Activated CD8-positive, alpha-beta T cell treated with anti-CD3 and anti-CD28 coated beads for 36 hours (primary cell): ENCODE results near the gene TNFRSF25. TPM values are rescaled to one million over a fixed set of nuclear protein-coding genes. Genes with fewer than 3 reads are reported as not detected.
A peak's percentile ranks its signal among the peaks of the same experiment; 100 is the strongest.
"Not testable (repeated sequence)": the region's sequence is repeated elsewhere in the genome, so short reads cannot be mapped to it uniquely, and the experiment has no call there.

Experiments
- ATAC-seq: fragments of 200-7000 bp; cut with Tn5 transposase; one replicate; pipeline ENCODE4 v1.10.0; 2021; ENCODE audit warnings: mild to moderate bottlenecking, moderate library complexity
- CTCF ChIA-PET: fragments of 350-600 bp; sonication (Branson Sonifier 250); formaldehyde crosslinking; loops from one replicate; lab custom pipeline; 2021; ENCODE audit warnings: antibody characterized with exemption; lab: Charles Lee
- POLR2A ChIA-PET: fragments of 350-600 bp; sonication (Branson Sonifier 250); formaldehyde crosslinking; loops from one replicate; lab custom pipeline; 2021; ENCODE audit warnings: antibody characterized with exemption; lab: Charles Lee
- DNase-seq: peaks from one replicate; pipeline ENCODE4 v3.0.0-alpha.2; 2020
- H3K27ac Mint-ChIP-seq: one replicate; pipeline ENCODE4 v1.8.0; 2021; ENCODE audit warnings: mild to moderate bottlenecking, mixed read lengths
- H3K27me3 Mint-ChIP-seq: one replicate; pipeline ENCODE4 v1.8.0; 2021; ENCODE audit warnings: mixed read lengths
- H3K36me3 Mint-ChIP-seq: one replicate; pipeline ENCODE4 v1.8.0; 2021; ENCODE audit warnings: low read depth, mixed read lengths
- H3K4me1 Mint-ChIP-seq: one replicate; pipeline ENCODE4 v1.8.0; 2021; ENCODE audit warnings: low read depth, mixed read lengths
- H3K4me3 Mint-ChIP-seq: one replicate; pipeline ENCODE4 v1.8.0; 2021; ENCODE audit warnings: mild to moderate bottlenecking, moderate library complexity, mixed read lengths
- H3K9me3 Mint-ChIP-seq: one replicate; pipeline ENCODE4 v1.8.0; 2021; ENCODE audit warnings: mixed read lengths
- intact Hi-C: fragments of 100-400 bp; cut with micrococcal nuclease; formaldehyde crosslinking; loops from one replicate; pipeline ENCODE4 v1.10.0; 2022
- total RNA-seq, 2 experiments: library from RNA; stranded (reverse); gene quantifications; one replicate each; pipeline ENCODE4 v1.2.3, GENCODE V29; 2021
- TF ChIP-seq, protein P1 (sequence below): fragments of 200-600 bp; IDR thresholded peaks from one replicate; pipeline ENCODE4 v1.8.0; 2022; ENCODE audit warnings: antibody characterized with exemption, mild to moderate bottlenecking

TNFRSF25 gene
- total RNA-seq, 2 experiments from 2014 or later, result 55.8 to 57.8 TPM

DNA sequence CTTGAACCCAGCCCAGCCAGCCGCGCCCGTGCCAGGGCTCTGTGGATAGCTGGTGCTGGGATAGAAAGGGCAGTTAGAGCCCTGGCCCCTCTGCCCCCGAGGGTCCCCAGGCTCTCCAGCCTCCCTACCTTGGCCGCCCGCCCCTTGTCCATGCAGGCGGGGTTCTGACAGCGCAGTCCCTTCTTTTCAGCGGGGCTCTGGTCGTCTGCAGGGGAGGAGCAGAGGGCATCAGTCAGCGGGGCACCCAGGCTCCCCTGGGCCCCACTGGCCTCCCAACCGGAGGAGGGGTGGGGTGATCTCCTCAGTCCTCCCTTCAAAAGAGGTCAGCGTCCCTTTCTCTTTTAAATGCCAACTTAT is 30.4 kb upstream of the TNFRSF25 start:
- Mint-ChIP-seq H3K27ac (no peak overlapping the region), H3K4me1 (peaks cover 31% of the 10 kb centered on the region), H3K9me3 (no peaks in the 10 kb centered on the region), H3K27me3 (peaks cover 3% of the 10 kb centered on the region), H3K36me3 (no peaks in the 10 kb centered on the region), H3K4me3 (peak overlapping the region; percentile 40)
- no peak for ATAC-seq
- TF ChIP-seq, protein P1, sequence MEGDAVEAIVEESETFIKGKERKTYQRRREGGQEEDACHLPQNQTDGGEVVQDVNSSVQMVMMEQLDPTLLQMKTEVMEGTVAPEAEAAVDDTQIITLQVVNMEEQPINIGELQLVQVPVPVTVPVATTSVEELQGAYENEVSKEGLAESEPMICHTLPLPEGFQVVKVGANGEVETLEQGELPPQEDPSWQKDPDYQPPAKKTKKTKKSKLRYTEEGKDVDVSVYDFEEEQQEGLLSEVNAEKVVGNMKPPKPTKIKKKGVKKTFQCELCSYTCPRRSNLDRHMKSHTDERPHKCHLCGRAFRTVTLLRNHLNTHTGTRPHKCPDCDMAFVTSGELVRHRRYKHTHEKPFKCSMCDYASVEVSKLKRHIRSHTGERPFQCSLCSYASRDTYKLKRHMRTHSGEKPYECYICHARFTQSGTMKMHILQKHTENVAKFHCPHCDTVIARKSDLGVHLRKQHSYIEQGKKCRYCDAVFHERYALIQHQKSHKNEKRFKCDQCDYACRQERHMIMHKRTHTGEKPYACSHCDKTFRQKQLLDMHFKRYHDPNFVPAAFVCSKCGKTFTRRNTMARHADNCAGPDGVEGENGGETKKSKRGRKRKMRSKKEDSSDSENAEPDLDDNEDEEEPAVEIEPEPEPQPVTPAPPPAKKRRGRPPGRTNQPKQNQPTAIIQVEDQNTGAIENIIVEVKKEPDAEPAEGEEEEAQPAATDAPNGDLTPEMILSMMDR, result no peak
- intact Hi-C loops, result no loop called here
- ChIA-PET CTCF (interaction anchor here (1.4 kb wide), 1 partner anchor 58 kb away, joined by 3 read pairs; no protein-coding TSS in a partner anchor), POLR2A (no interaction called here)
- DNase-seq, result no peak

DNA sequence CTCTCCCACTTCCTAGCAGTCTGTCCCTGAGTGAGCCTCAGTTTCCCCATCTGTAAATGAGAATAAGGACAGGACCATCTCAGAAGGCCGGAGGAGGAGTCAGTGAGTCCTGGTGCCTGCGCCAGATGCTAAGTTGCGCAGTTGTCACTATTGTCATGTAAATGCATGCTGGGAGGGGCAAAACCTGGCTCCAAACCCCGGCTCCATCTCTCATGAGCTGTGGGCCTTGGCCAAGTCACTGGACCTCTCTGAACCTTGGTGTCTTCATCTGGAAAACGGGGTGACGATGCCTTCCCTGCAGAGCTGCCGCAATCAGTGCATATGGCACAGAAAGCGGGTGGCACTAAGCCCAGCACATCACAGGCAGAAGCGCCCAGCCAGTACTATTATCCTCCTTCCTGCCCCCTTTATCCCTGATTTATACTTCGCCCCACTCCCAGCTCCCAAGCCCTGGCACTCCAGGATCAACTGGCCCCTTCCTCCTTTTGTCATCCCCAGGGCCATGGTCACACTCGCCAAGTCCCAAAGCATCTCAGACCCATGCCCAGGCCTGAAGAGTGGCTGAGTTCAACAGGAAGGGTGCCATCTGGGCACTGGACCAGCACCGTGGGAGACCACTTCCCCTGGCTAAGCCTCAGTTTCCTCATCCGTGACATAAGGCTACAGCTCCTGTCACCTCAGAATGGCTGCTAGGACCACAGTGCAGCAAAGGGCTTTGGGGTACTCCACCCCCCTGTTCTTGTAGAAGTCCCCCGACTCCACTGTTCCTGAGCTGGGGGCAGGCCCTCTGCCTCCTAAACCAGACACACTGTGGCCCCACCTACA is 29.8 kb upstream of the TNFRSF25 start:
- ATAC-seq, result no peak
- peaks cover 34% of the 10 kb centered on the region for H3K4me1 Mint-ChIP-seq
- POLR2A ChIA-PET, result no interaction called here
- H3K36me3 Mint-ChIP-seq, result no peaks in the 10 kb centered on the region
- H3K27ac Mint-ChIP-seq, result no peak overlapping the region
- TF ChIP-seq, protein P1, result no peak
- H3K4me3 Mint-ChIP-seq, result no peak overlapping the region
- H3K9me3 Mint-ChIP-seq, result no peaks in the 10 kb centered on the region
- DNase-seq, result no peak
- intact Hi-C loops, result no loop called here
- CTCF ChIA-PET, result interaction anchor here (0.9 to 1.4 kb wide), 2 partner anchors 57 to 151 kb away, joined by 3 read pairs; no protein-coding TSS in a partner anchor
- no peaks in the 10 kb centered on the region for H3K27me3 Mint-ChIP-seq

DNA sequence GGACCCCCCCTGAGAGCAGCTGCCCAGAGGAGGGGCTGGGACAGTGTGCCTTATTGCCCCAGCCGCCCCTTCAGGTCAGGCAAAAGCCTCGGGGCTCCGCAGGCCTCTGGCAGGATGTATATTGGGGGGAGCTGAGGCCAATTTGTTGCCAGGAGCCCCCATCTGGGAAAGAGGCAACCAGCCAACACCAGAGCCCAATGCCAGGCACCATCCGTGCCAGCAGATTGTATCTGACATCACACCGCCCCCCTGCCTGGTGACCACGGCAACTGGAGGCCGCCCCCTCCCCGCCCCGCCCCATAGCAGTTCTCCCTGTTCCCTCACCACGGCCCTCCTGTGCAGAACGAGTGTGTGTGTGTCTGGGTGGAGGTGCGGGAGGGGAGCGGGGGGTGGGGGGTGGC is 29.1 kb upstream of the TNFRSF25 start:
- intact Hi-C loops, result no loop called here
- ChIA-PET CTCF (interaction anchor here (0.9 to 1.4 kb wide), 2 partner anchors 57 to 152 kb away, joined by 3 read pairs; no protein-coding TSS in a partner anchor), POLR2A (interaction anchor here (0.9 kb wide), 1 partner anchor 85 kb away, joined by 3 read pairs; no protein-coding TSS in a partner anchor)
- DNase-seq (peak; percentile 35), ATAC-seq (no peak)
- TF ChIP-seq, protein P1, result no peak
- H3K9me3 Mint-ChIP-seq, result no peaks in the 10 kb centered on the region
- H3K27me3 Mint-ChIP-seq, result no peaks in the 10 kb centered on the region
- H3K4me1 Mint-ChIP-seq, result peaks cover 34% of the 10 kb centered on the region
- no peak overlapping the region for H3K4me3 Mint-ChIP-seq
- H3K27ac Mint-ChIP-seq, result no peak overlapping the region
- H3K36me3 Mint-ChIP-seq, result no peaks in the 10 kb centered on the region

DNA sequence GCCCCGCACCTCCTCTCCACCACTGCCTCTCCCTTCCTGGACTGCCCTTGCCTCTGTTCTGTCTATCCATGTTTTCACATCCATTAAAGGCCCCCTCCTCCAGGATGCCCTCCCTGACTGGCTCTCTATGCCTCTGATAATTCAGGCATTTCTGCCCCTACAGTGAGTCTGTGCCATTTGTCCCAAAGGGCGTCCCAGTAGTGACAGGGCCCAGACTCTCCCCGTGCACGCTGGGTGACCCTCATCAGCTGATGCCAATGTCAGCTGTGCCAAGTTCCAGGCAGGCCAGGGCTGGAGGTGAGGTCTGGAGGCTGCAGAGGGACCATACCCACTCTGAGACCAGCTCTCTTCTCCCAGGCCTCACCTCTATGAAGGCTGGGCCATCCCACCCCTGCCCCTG is 28.7 kb upstream of the TNFRSF25 start:
- H3K27ac Mint-ChIP-seq, result peak overlapping the region; percentile 59

DNA sequence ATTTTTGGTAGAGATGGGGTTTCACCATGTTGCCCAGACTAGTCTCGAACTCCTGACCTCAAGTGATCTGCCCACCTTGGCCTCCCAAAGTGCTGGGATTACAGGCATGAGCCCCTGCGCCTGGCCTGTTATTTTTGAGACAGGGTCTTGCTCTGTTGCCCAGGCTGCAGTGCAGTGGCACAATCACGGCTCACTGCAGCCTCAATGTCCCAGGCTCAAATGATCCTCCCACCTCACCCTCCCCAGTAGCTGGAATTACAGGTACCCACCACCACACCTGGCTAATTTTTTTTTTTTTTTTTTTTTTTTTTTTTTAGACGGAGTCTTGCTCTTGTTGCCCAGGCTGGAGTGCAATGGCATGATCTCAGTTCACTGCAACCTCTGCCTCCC is 27.9 kb upstream of the TNFRSF25 start:
- H3K9me3 Mint-ChIP-seq, H3K27me3 Mint-ChIP-seq, POLR2A ChIA-PET, intact Hi-C loops, H3K27ac Mint-ChIP-seq, ATAC-seq, H3K4me3 Mint-ChIP-seq, H3K36me3 Mint-ChIP-seq, DNase-seq: not testable (repeated sequence)
- peaks cover 34% of the 10 kb centered on the region for H3K4me1 Mint-ChIP-seq
- CTCF ChIA-PET, result interaction anchor here (1.2 kb wide), 1 partner anchor 28 kb away, joined by 4 read pairs; no protein-coding TSS in a partner anchor

More for the DNA sequence above, 28.7 kb upstream of the TNFRSF25 start:
- no peak for ATAC-seq
- intact Hi-C loops, result no loop called here
- POLR2A ChIA-PET, result interaction anchor here (0.9 kb wide), 1 partner anchor 86 kb away, joined by 3 read pairs; no protein-coding TSS in a partner anchor
- Mint-ChIP-seq H3K36me3 (no peaks in the 10 kb centered on the region), H3K4me1 (peaks cover 34% of the 10 kb centered on the region), H3K27me3 (no peaks in the 10 kb centered on the region), H3K4me3 (no peak overlapping the region), H3K9me3 (no peaks in the 10 kb centered on the region)
- DNase-seq, result no peak
- CTCF ChIA-PET, result no interaction called here
- TF ChIP-seq, protein P1, result no peak
